ENCODE results near the gene RASGRP2.

GRCh38 chr11:64715110-64715509 is 28.8 kb downstream of the RASGRP2 start:
- no peak for TF ChIP-seq EZH2 (IDR thresholded peaks at IDR 0.05)
- no peak for TF ChIP-seq POLR2AphosphoS5 (IDR thresholded peaks at IDR 0.05; ENCODE audit: borderline replicate concordance, low read depth, low read length)
- TF ChIP-seq FOXP2 (optimal IDR thresholded peaks at IDR 0.05; ENCODE audit: control extremely low read depth, extremely low read length, insufficient read depth) = no peak
